Suppressor macrophage treated with lipopolysaccharide for 4 hours (primary cell): ENCODE results near the gene NTM.
A peak's percentile ranks its signal among the peaks of the same experiment; 100 is the strongest.

Experiments
- DNase-seq: peaks from one replicate; pipeline ENCODE4 v3.0.0-alpha.2; 2020

The NTM gene

GRCh38 chr11:131510662-131511061 is 140.2 kb downstream of the NTM start:
- DNase-seq, result no peak

GRCh38 chr11:131511794-131512193 is 141.4 kb downstream of the NTM start:
- peak; percentile 16 for DNase-seq

GRCh38 chr11:131512228-131512627 is 141.8 kb downstream of the NTM start:
- DNase-seq, result no peak

- no peak for DNase-seq
These were observed 143.6 kb downstream of the NTM start for GRCh38 chr11:131514062-131514461.

- no peak for DNase-seq
These were observed 148.0 kb downstream of the NTM start for GRCh38 chr11:131518305-131518838.

GRCh38 chr11:131522851-131523250 is 152.4 kb downstream of the NTM start:
- no peak for DNase-seq

- no peak for DNase-seq
These were observed 160.0 kb downstream of the NTM start for GRCh38 chr11:131530407-131530806.

- DNase-seq, result no peak
These were observed 162.7 kb downstream of the NTM start for GRCh38 chr11:131533149-131533548.

GRCh38 chr11:131533998-131534397 is 163.6 kb downstream of the NTM start:
- DNase-seq, result no peak

- DNase-seq, result no peak
These were observed 164.2 kb downstream of the NTM start for GRCh38 chr11:131534611-131535010.

- DNase-seq, result no peak
These were observed 165.7 kb downstream of the NTM start for GRCh38 chr11:131536159-131536558.

GRCh38 chr11:131537196-131537595 is 166.8 kb downstream of the NTM start:
- DNase-seq, result no peak

- DNase-seq, result no peak
These were observed 167.3 kb downstream of the NTM start for GRCh38 chr11:131537748-131538147.

GRCh38 chr11:131538322-131538721 is 167.9 kb downstream of the NTM start:
- DNase-seq, result no peak

GRCh38 chr11:131540676-131541075 is 170.3 kb downstream of the NTM start:
- DNase-seq, result no peak

GRCh38 chr11:131543389-131544025 is 173.1 kb downstream of the NTM start:
- no peak for DNase-seq

GRCh38 chr11:131544591-131544990 is 174.2 kb downstream of the NTM start:
- no peak for DNase-seq

GRCh38 chr11:131546218-131546895 is 175.9 kb downstream of the NTM start:
- no peak for DNase-seq

GRCh38 chr11:131549099-131549498 is 178.7 kb downstream of the NTM start:
- DNase-seq, result no peak

- DNase-seq, result no peak
These were observed 179.4 kb downstream of the NTM start for GRCh38 chr11:131549770-131550169.

GRCh38 chr11:131560287-131560686 is 189.9 kb downstream of the NTM start:
- no peak for DNase-seq

- no peak for DNase-seq
These were observed 191.1 kb downstream of the NTM start for GRCh38 chr11:131561501-131561900.

GRCh38 chr11:131561972-131562371 is 191.6 kb downstream of the NTM start:
- no peak for DNase-seq

GRCh38 chr11:131568318-131568717 is 197.9 kb downstream of the NTM start:
- no peak for DNase-seq

GRCh38 chr11:131571571-131571970 is 201.2 kb downstream of the NTM start:
- no peak for DNase-seq
